ENCODE results near the gene EPHA7.

EPHA7 gene

DNA sequence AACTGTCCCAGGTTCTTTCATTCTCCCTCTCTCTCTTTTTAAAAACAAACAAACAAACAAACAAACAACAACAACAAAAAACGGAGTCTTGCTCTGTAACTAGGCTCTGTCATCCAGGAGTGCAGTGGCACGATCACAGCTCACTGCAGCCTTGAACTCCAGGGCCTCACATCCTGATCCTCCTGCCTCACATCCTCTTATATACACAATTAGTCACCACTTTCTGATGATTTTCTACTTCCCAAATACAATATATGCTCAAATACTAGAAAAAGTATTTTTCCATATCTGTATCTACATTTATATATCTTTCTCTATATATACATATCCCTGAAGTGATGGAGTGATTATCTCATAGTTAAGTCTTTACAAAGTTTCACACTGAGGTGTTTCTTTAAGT is 170.7 kb downstream of the EPHA7 start:
- no peak for DNase-seq (ENCODE audit: low read depth)

DNA sequence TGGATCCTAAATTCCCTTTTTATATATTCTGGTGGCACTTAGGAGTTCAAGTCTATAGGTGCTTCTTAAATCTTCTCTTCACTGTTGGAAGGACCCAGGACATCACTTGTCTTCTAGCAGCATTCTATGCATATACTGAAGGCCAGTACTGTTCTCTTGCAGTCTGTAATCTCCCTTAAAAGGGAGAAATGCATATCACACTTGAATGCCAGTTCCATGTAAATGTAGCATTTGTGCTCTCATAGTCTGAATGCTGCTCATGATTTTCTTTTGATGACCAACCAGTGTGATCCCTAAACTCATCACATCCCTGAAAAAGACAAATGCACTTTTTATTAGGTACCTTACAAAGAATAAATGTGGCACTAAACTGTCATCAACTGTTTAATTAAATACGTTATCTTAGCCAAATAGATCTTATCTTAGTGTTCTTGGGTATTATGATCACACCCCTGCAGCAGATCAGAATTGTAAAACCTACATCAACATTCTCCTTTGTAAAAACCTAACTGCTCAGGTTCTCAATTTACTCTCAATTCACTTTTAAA is 176.1 kb downstream of the EPHA7 start:
- no peak for DNase-seq (ENCODE audit: low read depth)

- no peak for DNase-seq (ENCODE audit: low read depth)
Measured at GRCh38 chr6:93242049-93242448, 177.3 kb downstream of the EPHA7 start.

GRCh38 chr6:93238632-93239031 is 180.7 kb downstream of the EPHA7 start:
- DNase-seq (ENCODE audit: low read depth): no peak

DNA sequence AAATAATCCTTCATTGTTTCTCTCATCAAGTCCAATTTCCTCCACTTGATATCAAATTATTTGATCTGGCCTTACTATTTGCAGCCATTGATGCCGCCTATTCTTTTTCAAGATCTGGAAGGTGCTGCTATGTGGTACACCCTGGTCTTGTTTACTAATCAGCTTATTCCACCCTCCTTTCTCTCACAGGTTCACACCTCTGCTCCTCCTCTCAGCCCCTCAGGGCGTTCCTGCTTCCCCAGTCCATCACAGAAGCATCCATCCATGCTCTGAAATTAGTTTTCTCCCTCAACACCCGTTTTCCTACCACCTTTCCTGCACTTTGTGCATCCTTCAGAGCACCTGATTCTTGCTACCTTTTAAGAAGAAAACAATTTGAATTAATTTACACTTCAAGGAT is 183.6 kb downstream of the EPHA7 start:
- DNase-seq (ENCODE audit: low read depth): no peak

- DNase-seq (ENCODE audit: low read depth): no peak
Measured at GRCh38 chr6:93226822-93227221, 192.5 kb downstream of the EPHA7 start.

DNA sequence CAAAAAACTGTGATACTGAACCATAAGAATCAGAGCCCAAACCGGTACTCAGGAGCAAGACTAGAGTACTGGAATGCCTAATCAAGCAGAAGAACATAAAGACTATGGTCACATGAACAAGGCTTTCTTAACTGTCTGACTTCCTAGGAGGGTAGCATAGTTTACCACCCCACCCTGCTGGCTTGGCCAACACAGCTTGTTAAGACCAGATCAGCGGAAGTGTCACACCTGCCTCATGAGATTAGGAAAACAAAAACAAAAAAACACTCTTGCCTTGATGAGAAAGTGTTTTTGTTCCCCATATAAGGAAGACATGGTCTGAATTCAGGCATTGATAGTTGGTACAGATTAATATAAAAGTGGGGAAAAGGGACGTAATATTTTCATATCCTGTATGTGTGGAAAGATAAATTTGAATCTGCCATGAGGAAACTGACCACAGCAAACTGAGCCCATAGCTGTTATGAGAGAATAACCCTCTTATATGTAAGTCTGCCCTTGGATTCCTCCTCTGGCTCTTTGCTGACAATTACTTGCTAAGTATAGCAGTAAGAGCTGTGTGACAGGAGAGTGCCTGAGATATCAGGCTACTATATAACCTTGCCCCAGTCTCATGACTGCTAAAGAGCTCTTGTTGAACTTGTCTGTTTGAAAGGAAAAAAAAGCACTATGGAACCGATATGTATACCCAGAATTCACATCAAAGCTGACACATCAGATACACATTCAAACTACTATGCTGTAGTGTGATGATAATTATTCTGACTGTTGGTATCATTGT is 197.1 kb downstream of the EPHA7 start:
- DNase-seq (ENCODE audit: low read depth): no peak

DNA sequence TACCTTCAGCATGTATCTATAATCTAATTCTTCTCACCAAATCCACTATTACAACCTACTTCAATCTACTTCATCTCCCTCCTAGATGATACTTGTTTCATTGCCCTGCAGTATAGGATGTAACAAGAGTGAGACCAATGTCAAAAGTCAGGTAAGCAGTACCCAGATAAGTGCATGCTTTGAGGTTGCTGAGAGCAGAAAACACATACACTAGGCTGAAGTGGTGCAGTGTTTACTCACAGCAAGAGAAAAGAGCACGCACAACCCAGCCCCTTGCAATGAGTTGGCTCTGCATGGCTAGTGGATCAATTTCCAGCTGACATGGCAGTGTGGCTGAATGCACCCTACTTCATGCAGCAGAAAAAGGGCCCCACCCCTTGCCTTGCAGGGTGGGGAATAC is 199.9 kb downstream of the EPHA7 start:
- DNase-seq (ENCODE audit: low read depth): no peak

DNA sequence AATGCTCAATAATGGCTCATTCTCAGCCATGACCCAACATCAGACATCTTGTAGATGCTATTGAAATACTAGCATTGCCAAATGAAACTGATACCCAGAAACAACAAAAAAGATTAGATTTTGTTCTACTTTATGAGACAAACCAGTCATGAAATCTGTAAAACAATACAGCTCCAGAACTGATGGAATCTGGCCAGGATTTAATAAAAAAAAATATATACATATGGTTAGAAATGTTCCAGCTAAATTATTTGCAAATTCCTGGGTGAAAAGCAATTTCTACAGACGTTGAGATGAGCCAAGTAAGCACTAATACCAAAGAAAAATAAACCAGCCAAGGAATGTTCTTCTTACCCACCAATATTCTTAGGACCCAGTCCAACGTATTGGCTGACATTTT is 201.3 kb downstream of the EPHA7 start:
- no peak for DNase-seq (ENCODE audit: low read depth)

DNA sequence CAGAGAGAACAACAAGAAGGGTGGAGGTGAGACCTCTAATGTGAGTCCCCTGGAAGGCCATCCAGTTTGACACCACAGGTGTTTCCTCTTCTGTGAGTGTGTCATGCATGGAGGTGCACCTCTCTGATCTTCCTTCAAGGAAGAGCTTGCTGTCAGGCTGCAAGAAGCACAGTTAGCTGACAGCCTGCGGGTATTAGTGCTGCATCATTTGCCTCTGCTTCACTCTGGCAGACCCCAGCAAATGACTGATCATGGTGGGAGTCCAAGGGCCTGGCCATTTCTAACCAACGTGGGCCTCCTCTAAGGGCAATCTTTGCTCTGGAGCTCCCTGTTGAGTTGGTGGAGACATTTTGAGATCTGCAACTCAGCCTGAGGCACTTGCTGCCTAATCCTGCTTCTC is 206.3 kb downstream of the EPHA7 start:
- no peak for DNase-seq (ENCODE audit: low read depth)

DNA sequence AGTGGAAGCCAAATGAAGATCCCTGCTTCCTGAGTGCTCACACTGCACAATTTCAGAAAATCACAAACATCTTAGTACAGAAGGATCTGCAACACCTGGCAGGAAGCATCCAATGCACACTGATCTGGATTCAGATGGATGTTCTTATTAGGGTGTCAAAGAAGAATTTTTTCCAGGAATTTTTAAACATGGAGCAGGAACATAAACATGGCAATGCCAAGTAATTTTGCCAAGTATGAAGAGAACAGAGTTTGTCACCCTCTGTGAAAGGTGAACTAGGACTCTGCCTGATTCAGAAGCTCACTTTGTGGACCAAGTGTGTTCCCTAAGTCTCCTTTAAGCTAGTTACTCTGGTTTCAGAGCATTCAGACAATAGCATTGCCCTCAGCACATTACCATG is 208.5 kb downstream of the EPHA7 start:
- DNase-seq (ENCODE audit: low read depth): no peak

- DNase-seq (ENCODE audit: low read depth): no peak
Measured at GRCh38 chr6:93209358-93209757, 210.0 kb downstream of the EPHA7 start.

DNA sequence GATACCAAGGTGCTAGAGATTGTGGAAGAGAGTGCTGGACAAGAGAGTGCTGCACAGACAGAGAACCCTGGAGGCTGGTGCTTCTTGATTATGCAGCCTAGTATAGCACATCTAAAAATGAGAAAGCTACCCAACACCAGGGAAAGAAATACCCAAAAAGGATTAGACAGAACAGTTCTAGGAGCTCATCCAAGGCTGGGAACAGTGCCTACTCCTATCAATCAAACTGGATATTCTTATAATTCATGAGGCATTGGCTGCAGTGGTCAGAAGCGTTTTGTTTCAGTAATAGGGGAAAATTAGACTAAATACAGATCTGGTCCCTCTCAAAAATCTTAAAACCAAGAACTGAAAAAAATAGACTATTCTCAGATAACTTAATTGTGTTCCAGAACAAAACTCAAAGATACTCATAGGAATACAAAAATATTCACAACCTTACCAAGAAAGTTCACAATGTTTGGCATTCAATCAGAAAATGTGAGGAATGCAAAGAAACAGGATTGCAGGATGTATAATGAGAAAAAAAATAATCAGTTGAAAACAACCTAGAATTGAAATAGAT is 222.9 kb downstream of the EPHA7 start:
- DNase-seq (ENCODE audit: low read depth): no peak

DNA sequence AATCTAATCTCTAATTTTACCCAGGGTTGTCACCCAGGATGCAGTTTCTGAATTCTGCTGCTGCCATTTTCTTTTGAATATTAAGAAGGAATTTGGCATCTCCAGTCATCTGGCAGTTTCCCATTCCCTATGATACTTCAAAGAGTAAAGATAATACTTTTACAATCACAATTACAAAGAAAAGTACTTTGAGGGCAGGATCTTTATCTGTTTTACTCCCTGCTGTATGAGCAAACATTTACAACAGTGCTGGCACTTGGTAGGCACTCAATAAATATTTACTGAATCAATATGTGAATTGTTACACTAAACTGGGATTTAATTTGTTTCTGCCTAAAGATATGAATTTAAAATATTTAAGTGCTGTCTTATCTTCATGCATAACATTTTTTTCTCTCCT is 224.9 kb downstream of the EPHA7 start:
- DNase-seq (ENCODE audit: low read depth): no peak

GRCh38 chr6:93193868-93194267 is 225.5 kb downstream of the EPHA7 start:
- DNase-seq (ENCODE audit: low read depth): no peak

Data from activated T-cell treated with anti-CD3 and anti-CD28 coated beads for 48 hours (primary cell).